ENCODE results near the gene PPP2R5C.

GRCh38 chr14:101758913-101759593 is 2.5 kb upstream of the PPP2R5C start:
- no peak for TF ChIP-seq POLR2AphosphoS5 (IDR thresholded peaks at IDR 0.05)
- TF ChIP-seq CTCF (IDR thresholded peaks at IDR 0.05) = no peak
- no peak for TF ChIP-seq POLR2A (IDR thresholded peaks at IDR 0.05)
- no peak for TF ChIP-seq EP300 (IDR thresholded peaks at IDR 0.05)
